H9 (cell line): ENCODE data around the gene GGACT. TPM values are rescaled to one million over a fixed set of nuclear protein-coding genes. Genes with fewer than 3 reads are reported as not detected.

Experiments used
- DNase-seq: peaks from one replicate; pipeline ENCODE4 v3.0.0-alpha.2; 2017
- H2AFZ ChIP-seq: one replicate; pipeline ENCODE4 v1.6.1; 2013; ENCODE audit warnings: mild to moderate bottlenecking, low read length, control low read depth, moderate library complexity
- H2AK5ac ChIP-seq: 2 replicates; pipeline ENCODE4 v1.6.1; 2013; ENCODE audit warnings: low read length, control low read depth, mixed read lengths; ENCODE audit not compliant: insufficient read length
- H2BK120ac ChIP-seq: one replicate; pipeline ENCODE4 v1.6.1; 2013; ENCODE audit warnings: low read depth, mild to moderate bottlenecking, low read length, control low read depth, inconsistent platforms; ENCODE audit not compliant: poor library complexity, severe bottlenecking
- H2BK12ac ChIP-seq: 2 replicates; pipeline ENCODE4 v1.6.1; 2013; ENCODE audit warnings: low read length, control low read depth, mixed read lengths, low read depth; ENCODE audit not compliant: insufficient read length
- H2BK15ac ChIP-seq: 2 replicates; pipeline ENCODE4 v1.6.1; 2013; ENCODE audit warnings: low read depth, low read length, control low read depth
- H2BK20ac ChIP-seq: one replicate; pipeline ENCODE4 v1.6.1; 2013; ENCODE audit warnings: low read depth, mild to moderate bottlenecking, low read length, control low read depth, inconsistent platforms; ENCODE audit not compliant: poor library complexity, severe bottlenecking
- H2BK5ac ChIP-seq: 2 replicates; pipeline ENCODE4 v1.6.1; 2013; ENCODE audit warnings: low read length, control low read depth, mixed read lengths; ENCODE audit not compliant: insufficient read length
- H3K14ac ChIP-seq: 2 replicates; pipeline ENCODE4 v1.6.1; 2013; ENCODE audit warnings: low read length, control low read depth; ENCODE audit not compliant: insufficient read depth
- H3K18ac ChIP-seq: 2 replicates; pipeline ENCODE4 v1.6.1; 2013; ENCODE audit warnings: low read depth, mild to moderate bottlenecking, mixed read lengths, low read length, control low read depth; ENCODE audit not compliant: insufficient read length
- H3K23ac ChIP-seq: 2 replicates; pipeline ENCODE4 v1.6.1; 2013; ENCODE audit warnings: low read length, control low read depth, mixed read lengths, low read depth; ENCODE audit not compliant: insufficient read length
- H3K23me2 ChIP-seq: 2 replicates; pipeline ENCODE4 v1.6.1; 2013; ENCODE audit warnings: low read depth, mild to moderate bottlenecking, mixed read lengths, low read length, control low read depth; ENCODE audit not compliant: insufficient read length, poor library complexity, severe bottlenecking
- H3K27ac ChIP-seq: 2 replicates; pipeline ENCODE4 v1.5.1; 2013; ENCODE audit warnings: low read length, control low read depth, mixed read lengths, low read depth; ENCODE audit not compliant: insufficient read length
- H3K27me3 ChIP-seq: 2 replicates; pipeline ENCODE4 v1.6.1; 2013; ENCODE audit warnings: low read length, control low read depth, inconsistent platforms; ENCODE audit not compliant: insufficient read depth
- H3K4ac ChIP-seq: 2 replicates; pipeline ENCODE4 v1.6.1; 2013; ENCODE audit warnings: low read depth, mild to moderate bottlenecking, control low read depth, inconsistent platforms, low read length, moderate library complexity
- H3K4me1 ChIP-seq: 2 replicates; pipeline ENCODE4 v1.6.1; 2013; ENCODE audit warnings: low read length, control low read depth, inconsistent platforms; ENCODE audit not compliant: insufficient read depth
- H3K4me2 ChIP-seq: 2 replicates; pipeline ENCODE4 v1.6.1; 2013; ENCODE audit warnings: low read length, control low read depth, mixed read lengths; ENCODE audit not compliant: insufficient read length, insufficient read depth
- H3K56ac ChIP-seq: 2 replicates; pipeline ENCODE4 v1.6.1; 2013; ENCODE audit warnings: low read depth, mild to moderate bottlenecking, mixed read lengths, low read length, control low read depth; ENCODE audit not compliant: insufficient read length
- H3K79me1 ChIP-seq: 2 replicates; pipeline ENCODE4 v1.6.1; 2013; ENCODE audit warnings: low read depth, mild to moderate bottlenecking, moderate library complexity, low read length, control low read depth, inconsistent platforms; ENCODE audit not compliant: insufficient read depth, poor library complexity, severe bottlenecking
- H3K79me2 ChIP-seq: 2 replicates; pipeline ENCODE4 v1.6.1; 2013; ENCODE audit warnings: low read length, control low read depth, inconsistent platforms; ENCODE audit not compliant: insufficient read depth
- H3K9ac ChIP-seq: 2 replicates; pipeline ENCODE4 v1.6.1; 2013; ENCODE audit warnings: low read length, control low read depth, mixed read lengths; ENCODE audit not compliant: insufficient read length; ENCODE audit errors: extremely low read depth
- H3K9me3 ChIP-seq: one replicate; pipeline ENCODE4 v1.6.1; 2013; ENCODE audit warnings: low read depth, low read length, inconsistent platforms; ENCODE audit not compliant: control insufficient read depth
- H3T11ph ChIP-seq: one replicate; pipeline ENCODE4 v1.6.1; 2013; ENCODE audit warnings: mild to moderate bottlenecking, low read length, control low read depth, inconsistent platforms
- H4K20me1 ChIP-seq: one replicate; pipeline ENCODE4 v1.6.1; 2013; ENCODE audit not compliant: control insufficient read depth, insufficient read length, insufficient read depth
- H4K5ac ChIP-seq: 2 replicates; pipeline ENCODE4 v1.6.1; 2013; ENCODE audit warnings: low read depth, mild to moderate bottlenecking, mixed read lengths, low read length, control low read depth; ENCODE audit not compliant: insufficient read length
- H4K8ac ChIP-seq: replicated peaks from 2 replicates; pipeline ENCODE4 v1.6.1; 2013; ENCODE audit warnings: low read length, control low read depth, mixed read lengths, low read depth; ENCODE audit not compliant: insufficient read length
- H4K91ac ChIP-seq: 2 replicates; pipeline ENCODE4 v1.6.1; 2013; ENCODE audit warnings: low read depth, mild to moderate bottlenecking, moderate library complexity, mixed read lengths, low read length, control low read depth; ENCODE audit not compliant: insufficient read length
- H3K27ac Mint-ChIP-seq, 3 experiments: 2 replicates in 2 of 3; 3 replicates in 1 of 3; pipeline ENCODE4 v1.8.0; 2020 to 2021; ENCODE audit warnings: mixed read lengths in 3 of 3, mild to moderate bottlenecking in 1 of 3, moderate library complexity in 1 of 3
- H3K27me3 Mint-ChIP-seq: 2 replicates; pipeline ENCODE4 v1.8.0; 2021; ENCODE audit warnings: low read depth, mild to moderate bottlenecking, moderate library complexity, mixed read lengths
- H3K36me3 Mint-ChIP-seq, 3 experiments: 2 replicates in 2 of 3; 3 replicates in 1 of 3; pipeline ENCODE4 v1.8.0; 2020 to 2021; ENCODE audit warnings: low read depth in 3 of 3, mixed read lengths in 3 of 3; ENCODE audit not compliant: insufficient read depth in 1 of 3
- H3K4me1 Mint-ChIP-seq, 2 experiments: 2 replicates each; pipeline ENCODE4 v1.8.0; 2020; ENCODE audit warnings: mixed read lengths in 2 of 2
- H3K4me3 Mint-ChIP-seq, 2 experiments: 2 replicates in 1 of 2; 3 replicates in 1 of 2; pipeline ENCODE4 v1.8.0; 2020 to 2021; ENCODE audit warnings: mild to moderate bottlenecking in 2 of 2, mixed read lengths in 2 of 2, moderate library complexity in 1 of 2
- H3K9me3 Mint-ChIP-seq, 2 experiments: 2 replicates in 1 of 2; 3 replicates in 1 of 2; pipeline ENCODE4 v1.8.0; 2020; ENCODE audit warnings: mild to moderate bottlenecking in 2 of 2, mixed read lengths in 2 of 2, moderate library complexity in 1 of 2
- CTCF ChIP-seq: fragments of 200-600 bp; sonication (generic); conservative IDR thresholded peaks from 3 replicates; pipeline ENCODE4 v1.8.0; 2021; ENCODE audit warnings: antibody characterized with exemption, mild to moderate bottlenecking
- WGBS: extraction: QIAGEN DNeasy Blood & Tissue Kit; methylation state at CpG from one replicate; pipeline ENCODE4 v1.1.7; 2013; ENCODE audit warnings: missing lambda C conversion rate, low lambda C conversion rate, mixed read lengths; ENCODE audit not compliant: insufficient read length; ENCODE audit errors: extremely low coverage; 5-methylcytosine and 5-hydroxymethylcytosine counted together
- total RNA-seq: library from RNA; stranded (reverse); gene quantifications from 2 replicates; pipeline ENCODE4 v1.2.1, GENCODE V29; 2021

GGACT gene
- total RNA-seq, 1 experiment from 2014 or later: 1.3 TPM

GRCh38 chr13:100542826-100543156 lies 45.8 kb downstream of the GGACT start:
- Mint-ChIP-seq H3K27ac (no peak overlapping the region), H3K4me3 (no peak overlapping the region)
- H3K79me1 ChIP-seq: no peaks in the 10 kb centered on the region

More at GRCh38 chr13:100542826-100543156, 45.8 kb downstream of the GGACT start:
- no peaks in the 10 kb centered on the region for H3K23me2 ChIP-seq
- H4K20me1 ChIP-seq: no peaks in the 10 kb centered on the region
- no peak overlapping the region for H2BK5ac ChIP-seq
- no peaks in the 10 kb centered on the region for H3K27me3 ChIP-seq
- 0 out of 7 replicates have a peak, but pooled peaks cover 0 to 1% (median 0%) of the 10 kb centered on the region in 3 experiments for H3K36me3 Mint-ChIP-seq
- H4K8ac ChIP-seq: no peak overlapping the region
- H2AK5ac ChIP-seq: no peak overlapping the region
- H3K56ac ChIP-seq: no peak overlapping the region
- no CpG with 5 or more reads among the region's 8 CpGs for WGBS
- H3K4ac ChIP-seq: no peak overlapping the region
- H2BK120ac ChIP-seq: no peak overlapping the region
- no peak overlapping the region for H4K5ac ChIP-seq
- peaks cover 8 to 19% of the 10 kb centered on the region in 2 experiments; a peak in 3 of 4 replicates for H3K4me1 Mint-ChIP-seq
- no peak overlapping the region for H3K9ac ChIP-seq
- no peaks in the 10 kb centered on the region for H3K9me3 Mint-ChIP-seq
- TF ChIP-seq CTCF: peak; percentile 65
- no peak overlapping the region for H4K91ac ChIP-seq
- H3K79me2 ChIP-seq: no peaks in the 10 kb centered on the region
- no peak overlapping the region for H3K4me2 ChIP-seq
- H2BK15ac ChIP-seq: no peak overlapping the region
- H2BK20ac ChIP-seq: no peak overlapping the region
- H3K9me3 ChIP-seq: no peaks in the 10 kb centered on the region
- H3K23ac ChIP-seq: no peak overlapping the region
- H3K27ac ChIP-seq: no peak overlapping the region
- no peak overlapping the region for H3K18ac ChIP-seq
- no peak for DNase-seq
- no peaks in the 10 kb centered on the region for H3K4me1 ChIP-seq
- H2AFZ ChIP-seq: no peak overlapping the region
- H3T11ph ChIP-seq: no peak overlapping the region
- H3K27me3 Mint-ChIP-seq: no peaks in the 10 kb centered on the region
- H3K14ac ChIP-seq: no peak overlapping the region
- H2BK12ac ChIP-seq: no peak overlapping the region
